Gastrocnemius medialis (tissue), 4 donors: ENCODE measurements around the gene OR4M2.
"Not testable (repeated sequence)": the region's sequence is repeated elsewhere in the genome, so short reads cannot be mapped to it uniquely, and the experiment has no call there.

Source experiments
- CTCF ChIP-seq, 5 experiments: fragments of 450-650 bp in 3 of 5; fragments of 200-600 bp in 2 of 5; sonication (generic) in 2 of 5; IDR thresholded peaks in 4 of 5; conservative IDR thresholded peaks in 1 of 5; 1 replicate in 4 of 5; 2 replicates in 1 of 5; pipeline ENCODE4 v1.5.1; 2016 to 2019; ENCODE audit warnings: antibody characterized with exemption in 5 of 5, mild to moderate bottlenecking in 3 of 5, moderate library complexity in 3 of 5
- POLR2A ChIP-seq, 2 donors: fragments of 450-650 bp; IDR thresholded peaks; one replicate each; pipeline ENCODE4 v1.6.1; 2017; ENCODE audit warnings: antibody characterized with exemption in 2 of 2, mild to moderate bottlenecking in 2 of 2, moderate library complexity in 2 of 2

GRCh38 chr15:22098616-22099253, 18.4 kb downstream of the OR4M2 start:
- not testable (repeated sequence) for TF ChIP-seq CTCF (IDR thresholded peaks at IDR 0.05 in 4 of 5, conservative IDR thresholded peaks at IDR 0.05 in 1 of 5); POLR2A (IDR thresholded peaks at IDR 0.05)
